Hepatocyte (in vitro differentiated cells): ENCODE measurements around the gene SRRM2. TPM values are rescaled to one million over a fixed set of nuclear protein-coding genes. Genes with fewer than 3 reads are reported as not detected.

ENCODE experiments used
- DNase-seq: peaks from one replicate; pipeline ENCODE4 v3.0.0-alpha.2; 2016; ENCODE audit warnings: low spot score
- H2AFZ ChIP-seq: fragments of 200-600 bp; sonication (generic); 2 replicates; pipeline ENCODE4 v1.6.0; 2016; ENCODE audit warnings: antibody characterized with exemption, mild to moderate bottlenecking
- H3K27ac ChIP-seq: fragments of 200-600 bp; sonication (generic); 2 replicates; pipeline ENCODE4 v1.5.1; 2016; ENCODE audit warnings: mild to moderate bottlenecking
- H3K27me3 ChIP-seq: fragments of 200-600 bp; sonication (generic); 2 replicates; pipeline ENCODE4 v1.6.1; 2016
- H3K36me3 ChIP-seq: fragments of 200-600 bp; sonication (generic); replicated peaks from 2 replicates; pipeline ENCODE4 v1.5.1; 2016; ENCODE audit warnings: low read depth; ENCODE audit not compliant: insufficient read depth
- H3K4me1 ChIP-seq: fragments of 200-600 bp; sonication (generic); 2 replicates; pipeline ENCODE4 v1.5.1; 2016; ENCODE audit warnings: mild to moderate bottlenecking, moderate library complexity; ENCODE audit not compliant: insufficient read depth
- H3K4me2 ChIP-seq: fragments of 200-600 bp; sonication (generic); 2 replicates; pipeline ENCODE4 v1.6.0; 2016
- H3K4me3 ChIP-seq: fragments of 200-600 bp; sonication (generic); 2 replicates; pipeline ENCODE4 v1.5.1; 2016; ENCODE audit warnings: mild to moderate bottlenecking
- H3K79me2 ChIP-seq: fragments of 200-600 bp; sonication (generic); 2 replicates; pipeline ENCODE4 v1.6.0; 2017; ENCODE audit warnings: mild to moderate bottlenecking
- H3K9me2 ChIP-seq: fragments of 200-600 bp; sonication (generic); replicated peaks from 2 replicates; pipeline ENCODE4 v1.6.0; 2017; ENCODE audit warnings: mild to moderate bottlenecking; ENCODE audit not compliant: insufficient read depth
- H3K9me3 ChIP-seq: fragments of 200-600 bp; sonication (generic); 2 replicates; pipeline ENCODE4 v1.5.1; 2016; ENCODE audit warnings: low read depth, mild to moderate bottlenecking
- H4K20me1 ChIP-seq: fragments of 200-600 bp; sonication (generic); 2 replicates; pipeline ENCODE4 v1.6.0; 2016; ENCODE audit warnings: mild to moderate bottlenecking; ENCODE audit not compliant: insufficient read depth, poor library complexity, severe bottlenecking
- CTCF ChIP-seq: fragments of 200-600 bp; sonication (generic); IDR thresholded peaks from 2 replicates; pipeline ENCODE4 v1.5.1; 2016; ENCODE audit warnings: antibody characterized with exemption, mild to moderate bottlenecking; ENCODE audit not compliant: poor library complexity
- EZH2 ChIP-seq: fragments of 200-600 bp; sonication (generic); IDR thresholded peaks from 2 replicates; pipeline ENCODE4 v1.6.1; 2016; ENCODE audit warnings: antibody characterized with exemption, mild to moderate bottlenecking, borderline replicate concordance
- EZH2phosphoT487 ChIP-seq: fragments of 200-600 bp; sonication (generic); IDR thresholded peaks from one replicate; pipeline ENCODE4 v1.6.1; 2018; ENCODE audit warnings: antibody characterized with exemption, mild to moderate bottlenecking, low read depth, moderate library complexity; ENCODE audit not compliant: unreplicated experiment, severe bottlenecking
- WGBS: methylation state at CpG from one replicate; pipeline ENCODE4 v1.1.6; 2016; ENCODE audit warnings: low lambda C conversion rate; ENCODE audit errors: missing lambda C conversion rate; 5-methylcytosine and 5-hydroxymethylcytosine counted together
- polyA plus RNA-seq: library from polyadenylated mRNA; unstranded; fragments of >200 nt; fragmentation: Nextera tagmentation; extraction: Ambion mirVana; gene quantifications from 2 replicates; pipeline ENCODE4 v1.2.1, GENCODE V29; 2016
- total RNA-seq: library from RNA; depleted of rRNA; stranded (reverse); fragments of >200 nt; gene quantifications from 2 replicates; pipeline ENCODE4 v1.2.3, GENCODE V29; 2014

SRRM2 gene
- total and polyA plus RNA-seq, 2 experiments from 2014 or later = 142 to 403 TPM

DNA sequence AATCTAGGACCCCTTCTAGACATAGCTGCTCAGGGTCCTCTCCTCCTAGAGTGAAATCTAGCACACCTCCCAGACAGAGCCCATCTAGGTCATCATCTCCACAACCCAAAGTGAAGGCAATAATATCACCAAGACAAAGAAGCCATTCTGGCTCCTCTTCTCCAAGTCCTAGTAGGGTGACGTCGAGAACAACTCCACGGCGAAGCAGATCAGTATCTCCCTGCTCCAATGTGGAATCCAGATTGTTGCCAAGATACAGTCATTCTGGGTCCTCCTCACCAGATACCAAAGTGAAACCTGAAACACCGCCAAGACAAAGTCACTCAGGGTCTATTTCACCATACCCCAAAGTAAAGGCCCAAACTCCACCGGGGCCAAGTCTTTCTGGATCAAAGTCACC is 10.7 kb downstream of the SRRM2 start:
- 99% methylated on average over 6 of the region's 6 CpGs for WGBS
- peaks cover 36% of the 10 kb centered on the region for H3K36me3 ChIP-seq

GRCh38 chr16:2764718-2765117 is 12.3 kb downstream of the SRRM2 start:
- Histone ChIP-seq H3K27ac (no peak overlapping the region), H3K27me3 (no peaks in the 10 kb centered on the region), H2AFZ (no peak overlapping the region), H3K4me1 (no peaks in the 10 kb centered on the region), H3K36me3 (peaks cover 26% of the 10 kb centered on the region), H3K4me2 (no peak overlapping the region), H4K20me1 (peaks cover 51% of the 10 kb centered on the region), H3K4me3 (no peak overlapping the region), H3K79me2 (peaks cover 89% of the 10 kb centered on the region), H3K9me3 (no peaks in the 10 kb centered on the region), H3K9me2 (no peaks in the 10 kb centered on the region)
- TF ChIP-seq CTCF (no peak), EZH2phosphoT487 (no peak), EZH2 (no peak)
- DNase-seq = no peak
- WGBS = 97% methylated on average over 9 of the region's 9 CpGs

More for the DNA sequence above, 10.7 kb downstream of the SRRM2 start:
- DNase-seq = no peak
- Histone ChIP-seq H3K27ac (no peak overlapping the region), H3K27me3 (no peaks in the 10 kb centered on the region), H2AFZ (no peak overlapping the region), H4K20me1 (peaks cover 52% of the 10 kb centered on the region), H3K9me2 (no peaks in the 10 kb centered on the region), H3K9me3 (no peaks in the 10 kb centered on the region), H3K4me2 (no peak overlapping the region), H3K79me2 (peaks cover 96% of the 10 kb centered on the region), H3K4me3 (no peak overlapping the region), H3K4me1 (no peaks in the 10 kb centered on the region)
- TF ChIP-seq EZH2phosphoT487 (no peak), EZH2 (no peak), CTCF (no peak)

- peaks cover 83% of the 10 kb centered on the region for H3K79me2 ChIP-seq
- 99% methylated on average over 73 of the region's 73 CpGs for WGBS
- no peak overlapping the region for H3K4me2 ChIP-seq
- TF ChIP-seq CTCF (no peak), EZH2phosphoT487 (no peak), EZH2 (no peak)
- H3K36me3 ChIP-seq = peaks cover 20% of the 10 kb centered on the region
- peaks cover 54% of the 10 kb centered on the region for H4K20me1 ChIP-seq
- no peak for DNase-seq
- no peaks in the 10 kb centered on the region for H3K4me1 ChIP-seq
- H2AFZ ChIP-seq = no peak overlapping the region
- no peaks in the 10 kb centered on the region for H3K27me3 ChIP-seq
- H3K27ac ChIP-seq = no peak overlapping the region
- H3K9me2 ChIP-seq = no peaks in the 10 kb centered on the region
- H3K9me3 ChIP-seq = no peaks in the 10 kb centered on the region
- no peak overlapping the region for H3K4me3 ChIP-seq
These were observed 13.3 kb downstream of the SRRM2 start for GRCh38 chr16:2765462-2766404.
